ENCODE results near the gene RETN.

Gene RETN

DNA sequence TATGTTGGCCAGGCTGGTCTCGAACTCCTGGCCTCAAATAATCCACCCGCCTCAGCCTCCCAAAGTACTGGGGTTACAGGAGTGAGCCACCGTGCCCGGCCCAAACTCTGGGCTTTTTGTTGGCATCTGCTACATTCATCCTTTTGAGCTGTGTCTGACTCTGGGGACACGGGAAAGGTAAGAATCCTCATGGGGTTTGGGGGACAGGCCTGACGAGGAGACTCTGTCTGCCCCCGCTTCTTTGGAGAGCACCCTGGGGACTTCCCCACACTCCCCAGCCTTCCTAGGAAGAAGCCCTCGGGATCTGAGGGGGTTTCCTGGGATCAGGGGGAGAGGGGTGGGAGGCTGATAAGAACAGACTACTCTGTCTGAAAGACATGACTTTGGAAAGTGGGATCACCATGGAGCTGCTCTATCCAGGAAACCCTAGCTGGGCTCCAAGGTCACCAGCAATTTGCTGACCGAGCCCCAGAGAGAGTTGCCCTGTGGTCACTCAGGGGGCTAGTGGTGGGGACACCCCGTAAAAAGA, 41.1 kb downstream of the RETN start:
- no peak for DNase-seq

DNA sequence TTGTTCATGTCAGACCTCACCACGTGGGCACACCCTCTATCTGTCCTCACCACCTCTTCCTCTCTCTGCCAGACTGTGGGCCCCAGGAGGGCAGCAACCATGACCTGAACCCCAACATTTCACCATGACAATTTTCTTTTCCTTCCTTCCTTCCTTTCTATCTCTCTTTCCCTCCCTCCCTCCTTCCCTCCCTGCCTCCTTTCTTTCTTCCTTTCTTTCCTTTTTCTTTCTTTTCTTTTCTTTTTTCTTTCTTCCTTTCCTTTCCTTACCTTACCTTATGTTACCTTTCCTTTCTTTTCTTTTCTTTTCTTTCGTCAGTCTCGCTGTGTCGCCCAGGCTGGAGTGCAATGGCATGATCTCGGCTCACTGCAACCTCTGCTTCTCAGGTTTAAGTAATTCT, 41.8 kb downstream of the RETN start:
- DNase-seq = no peak

DNA sequence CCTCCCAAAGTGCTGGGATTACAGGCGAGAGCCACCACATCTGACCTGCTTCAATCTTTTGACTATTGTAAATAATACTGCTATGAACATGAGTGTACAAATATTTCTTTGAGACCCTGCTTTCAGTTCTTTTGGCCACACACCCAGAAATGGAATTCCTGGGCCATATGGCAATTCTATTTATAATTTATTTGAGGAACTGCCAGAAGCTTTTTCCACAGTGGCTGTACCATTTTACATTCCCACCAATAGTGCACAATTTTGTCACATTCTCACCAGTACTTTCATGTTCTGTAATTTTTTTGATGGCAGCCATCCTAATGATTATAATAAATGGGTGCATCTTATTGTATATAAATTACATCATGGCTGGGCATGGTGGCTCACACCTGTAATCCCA, 46.8 kb downstream of the RETN start:
- DNase-seq = no peak

DNA sequence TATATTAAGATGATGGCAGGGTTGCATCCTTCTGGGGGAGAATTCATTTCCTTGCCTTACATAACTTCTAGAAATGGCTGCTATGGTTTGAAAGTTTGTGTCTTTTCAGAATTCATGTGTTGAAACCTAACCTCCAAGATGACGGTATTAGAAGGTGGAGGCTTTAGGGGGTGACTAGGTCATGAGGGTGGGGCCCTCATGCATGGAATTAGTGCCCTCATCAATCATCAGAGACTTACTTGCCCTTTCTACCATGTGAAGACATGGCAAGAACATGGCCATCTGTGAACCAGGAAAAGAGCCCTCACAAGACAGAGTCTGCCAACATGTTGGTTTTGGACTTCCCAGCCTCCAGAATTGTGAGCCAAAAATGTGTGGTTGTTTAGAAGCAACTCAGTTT, 47.9 kb downstream of the RETN start:
- no peak for DNase-seq

DNA sequence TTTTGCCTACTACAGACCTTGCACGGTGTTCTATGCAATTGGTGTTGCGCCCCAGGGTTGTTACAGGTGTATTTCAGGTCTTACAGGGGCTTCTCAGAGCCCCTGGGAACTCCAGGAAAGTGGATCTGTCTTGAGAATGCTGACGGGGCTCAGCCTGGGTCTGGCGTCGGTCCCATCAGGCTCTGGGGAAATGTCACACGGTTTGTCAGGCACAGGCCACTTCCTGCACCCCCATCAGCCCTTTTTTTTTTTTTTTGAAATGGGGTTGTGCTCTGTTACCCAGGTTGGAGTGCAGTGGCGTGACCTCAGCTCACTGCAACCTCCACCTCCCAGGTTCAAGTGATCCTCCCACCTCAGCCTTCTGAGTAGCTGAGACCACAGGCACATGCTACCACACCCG, 49.8 kb downstream of the RETN start:
- DNase-seq = peak; percentile 38

Measured in CD4-positive, alpha-beta T cell treated with Interleukin-6 for 4 hours (primary cell).